ENCODE data around the gene RTN4RL2. TPM values are rescaled to one million over a fixed set of nuclear protein-coding genes. Genes with fewer than 3 reads are reported as not detected.

RTN4RL2 gene
- total RNA-seq, 1 donor = 0.36 TPM

GRCh38 chr11:57481915-57482781, 21.8 kb downstream of the RTN4RL2 start:
- TF ChIP-seq CTCF (IDR thresholded peaks at IDR 0.05; ENCODE audit: extremely low read depth, low read depth, low read length) = no peak
- H3K27me3 ChIP-seq (ENCODE audit: insufficient read depth, low read length) = peaks cover 36% of the 10 kb centered on the region
- H3K27ac ChIP-seq (ENCODE audit: low read depth, low read length) = no peak overlapping the region
- no peaks in the 10 kb centered on the region for H3K9me3 ChIP-seq (ENCODE audit: low read depth, low read length)
- H4K20me1 ChIP-seq (ENCODE audit: insufficient read depth, low read length) = no peaks in the 10 kb centered on the region
- peak overlapping the region; percentile 61 for H3K4me3 ChIP-seq (ENCODE audit: insufficient read depth, low read length)
- H3K36me3 ChIP-seq (ENCODE audit: insufficient read depth, low read length) = no peaks in the 10 kb centered on the region
- peak; percentile 37 for DNase-seq (ENCODE audit: insufficient read length, low spot score, missing footprints)
- H3K4me2 ChIP-seq (ENCODE audit: insufficient read depth, low read length) = peak overlapping the region; percentile 76
- peaks cover 21% of the 10 kb centered on the region for H3K4me1 ChIP-seq (ENCODE audit: insufficient read depth, low read length)
- no peaks in the 10 kb centered on the region for H3K79me2 ChIP-seq (ENCODE audit: insufficient read depth, low read length)
- H2AFZ ChIP-seq (ENCODE audit: low read length) = no peak overlapping the region

- DNase-seq (ENCODE audit: insufficient read length, low spot score, missing footprints) = peak; percentile 96
- peak overlapping the region; percentile 76 for H3K4me2 ChIP-seq (ENCODE audit: insufficient read depth, low read length)
- no peak overlapping the region for H2AFZ ChIP-seq (ENCODE audit: low read length)
- H3K9me3 ChIP-seq (ENCODE audit: low read depth, low read length) = no peaks in the 10 kb centered on the region
- H3K4me3 ChIP-seq (ENCODE audit: insufficient read depth, low read length) = peak overlapping the region; percentile 61
- no peaks in the 10 kb centered on the region for H3K79me2 ChIP-seq (ENCODE audit: insufficient read depth, low read length)
- peaks cover 21% of the 10 kb centered on the region for H3K4me1 ChIP-seq (ENCODE audit: insufficient read depth, low read length)
- no peaks in the 10 kb centered on the region for H4K20me1 ChIP-seq (ENCODE audit: insufficient read depth, low read length)
- TF ChIP-seq CTCF (IDR thresholded peaks at IDR 0.05; ENCODE audit: extremely low read depth, low read depth, low read length) = peak; percentile 54
- peaks cover 30% of the 10 kb centered on the region for H3K27me3 ChIP-seq (ENCODE audit: insufficient read depth, low read length)
- no peaks in the 10 kb centered on the region for H3K36me3 ChIP-seq (ENCODE audit: insufficient read depth, low read length)
- H3K27ac ChIP-seq (ENCODE audit: low read depth, low read length) = no peak overlapping the region
Observed at GRCh38 chr11:57482782-57483561, 22.6 kb downstream of the RTN4RL2 start.

- Histone ChIP-seq H3K9me3 (ENCODE audit: low read depth, low read length) (no peaks in the 10 kb centered on the region), H3K4me2 (ENCODE audit: insufficient read depth, low read length) (peak overlapping the region; percentile 76), H3K27me3 (ENCODE audit: insufficient read depth, low read length) (peaks cover 27% of the 10 kb centered on the region), H3K36me3 (ENCODE audit: insufficient read depth, low read length) (no peaks in the 10 kb centered on the region), H3K79me2 (ENCODE audit: insufficient read depth, low read length) (no peaks in the 10 kb centered on the region), H3K4me1 (ENCODE audit: insufficient read depth, low read length) (peaks cover 21% of the 10 kb centered on the region), H3K4me3 (ENCODE audit: insufficient read depth, low read length) (no peak overlapping the region), H3K27ac (ENCODE audit: low read depth, low read length) (no peak overlapping the region), H4K20me1 (ENCODE audit: insufficient read depth, low read length) (no peaks in the 10 kb centered on the region), H2AFZ (ENCODE audit: low read length) (no peak overlapping the region)
- no peak for TF ChIP-seq CTCF (IDR thresholded peaks at IDR 0.05; ENCODE audit: extremely low read depth, low read depth, low read length)
- DNase-seq (ENCODE audit: insufficient read length, low spot score, missing footprints) = peak; percentile 78
Observed at GRCh38 chr11:57483562-57483918, 23.2 kb downstream of the RTN4RL2 start.
